HUES48 (cell line): ENCODE measurements around the gene STX16.
A peak's percentile ranks its signal among the peaks of the same experiment; 100 is the strongest.

Experiments used
- H3K27ac ChIP-seq: one replicate; pipeline ENCODE4 v1.7.0; 2013; ENCODE audit warnings: low read depth, low read length, inconsistent platforms
- H3K27me3 ChIP-seq: 2 replicates; pipeline ENCODE4 v1.6.1; 2013; ENCODE audit warnings: mild to moderate bottlenecking, low read length; ENCODE audit not compliant: control insufficient read depth, insufficient read depth
- H3K36me3 ChIP-seq: 2 replicates; pipeline ENCODE4 v1.6.1; 2013; ENCODE audit warnings: low read length; ENCODE audit not compliant: control insufficient read depth, insufficient read depth
- H3K4me1 ChIP-seq: 2 replicates; pipeline ENCODE4 v1.6.1; 2013; ENCODE audit warnings: mild to moderate bottlenecking, low read length; ENCODE audit not compliant: control insufficient read depth, insufficient read depth
- H3K4me3 ChIP-seq: 2 replicates; pipeline ENCODE4 v1.5.1; 2013; ENCODE audit warnings: mild to moderate bottlenecking, low read depth, low read length
- H3K9ac ChIP-seq: 2 replicates; pipeline ENCODE4 v1.6.1; 2013; ENCODE audit warnings: mild to moderate bottlenecking, low read depth, low read length, moderate library complexity
- H3K9me3 ChIP-seq: 2 replicates; pipeline ENCODE4 v1.6.1; 2013; ENCODE audit warnings: low read length; ENCODE audit not compliant: control insufficient read depth, insufficient read depth

STX16 gene

GRCh38 chr20:58619864-58620431 is 31.1 kb upstream of the STX16 start:
- Histone ChIP-seq H3K36me3 (no peaks in the 10 kb centered on the region), H3K27ac (peak overlapping the region; percentile 48), H3K9me3 (peaks cover 13% of the 10 kb centered on the region; the same call in 1 of the 2 replicates), H3K4me1 (peaks cover 9% of the 10 kb centered on the region), H3K4me3 (no peak overlapping the region), H3K9ac (peak overlapping the region; percentile 52), H3K27me3 (peaks cover 9% of the 10 kb centered on the region; the same call in 1 of the 2 replicates)

GRCh38 chr20:58621906-58622548 is 29.1 kb upstream of the STX16 start:
- H3K27me3 ChIP-seq: peaks cover 9% of the 10 kb centered on the region; the same call in 1 of the 2 replicates
- no peak overlapping the region for H3K4me3 ChIP-seq
- H3K9ac ChIP-seq: no peak overlapping the region
- H3K9me3 ChIP-seq: peaks cover 13% of the 10 kb centered on the region; the same call in 1 of the 2 replicates
- H3K4me1 ChIP-seq: peaks cover 9% of the 10 kb centered on the region
- H3K36me3 ChIP-seq: no peaks in the 10 kb centered on the region
- H3K27ac ChIP-seq: no peak overlapping the region

GRCh38 chr20:58622671-58623578 is 28.2 kb upstream of the STX16 start:
- no peak overlapping the region for H3K9ac ChIP-seq
- H3K4me3 ChIP-seq: no peak overlapping the region
- no peak overlapping the region for H3K27ac ChIP-seq
- H3K36me3 ChIP-seq: no peaks in the 10 kb centered on the region
- peaks cover 9% of the 10 kb centered on the region for H3K4me1 ChIP-seq
- peaks cover 13% of the 10 kb centered on the region; the same call in 1 of the 2 replicates for H3K9me3 ChIP-seq
- H3K27me3 ChIP-seq: peaks cover 5% of the 10 kb centered on the region; the same call in 1 of the 2 replicates

- H3K9me3 ChIP-seq: peaks cover 13% of the 10 kb centered on the region; the same call in 1 of the 2 replicates
- H3K4me3 ChIP-seq: no peak overlapping the region
- peak overlapping the region; percentile 48 for H3K27ac ChIP-seq
- no peaks in the 10 kb centered on the region for H3K27me3 ChIP-seq
- H3K36me3 ChIP-seq: no peaks in the 10 kb centered on the region
- no peak overlapping the region for H3K9ac ChIP-seq
- H3K4me1 ChIP-seq: peaks cover 9% of the 10 kb centered on the region
Measured at GRCh38 chr20:58623579-58624473, 27.3 kb upstream of the STX16 start.

- Histone ChIP-seq H3K9ac (no peak overlapping the region), H3K4me3 (no peak overlapping the region), H3K27ac (no peak overlapping the region), H3K9me3 (peaks cover 13% of the 10 kb centered on the region; the same call in 1 of the 2 replicates), H3K36me3 (no peaks in the 10 kb centered on the region), H3K27me3 (no peaks in the 10 kb centered on the region), H3K4me1 (peaks cover under 1% of the 10 kb centered on the region; the same call in 1 of the 2 replicates)
Measured at GRCh38 chr20:58624687-58625086, 26.4 kb upstream of the STX16 start.

- Histone ChIP-seq H3K27me3 (no peaks in the 10 kb centered on the region), H3K9ac (no peak overlapping the region), H3K4me1 (no peaks in the 10 kb centered on the region), H3K9me3 (peaks cover 13% of the 10 kb centered on the region; the same call in 1 of the 2 replicates), H3K4me3 (no peak overlapping the region), H3K36me3 (no peaks in the 10 kb centered on the region), H3K27ac (no peak overlapping the region)
Measured at GRCh38 chr20:58625585-58625984, 25.5 kb upstream of the STX16 start.

GRCh38 chr20:58626051-58626450 is 25.0 kb upstream of the STX16 start:
- Histone ChIP-seq H3K27ac (no peak overlapping the region), H3K36me3 (no peaks in the 10 kb centered on the region), H3K4me3 (no peak overlapping the region)

GRCh38 chr20:58627212-58628072 is 23.6 kb upstream of the STX16 start:
- Histone ChIP-seq H3K4me1 (no peaks in the 10 kb centered on the region), H3K9me3 (peaks cover 11% of the 10 kb centered on the region; the same call in 1 of the 2 replicates), H3K9ac (no peak overlapping the region), H3K27ac (no peak overlapping the region), H3K27me3 (no peaks in the 10 kb centered on the region), H3K4me3 (no peak overlapping the region), H3K36me3 (no peaks in the 10 kb centered on the region)

More at GRCh38 chr20:58626051-58626450, 25.0 kb upstream of the STX16 start:
- peaks cover 13% of the 10 kb centered on the region; the same call in 1 of the 2 replicates for H3K9me3 ChIP-seq
- no peaks in the 10 kb centered on the region for H3K27me3 ChIP-seq
- no peak overlapping the region for H3K9ac ChIP-seq
- no peaks in the 10 kb centered on the region for H3K4me1 ChIP-seq

- H3K36me3 ChIP-seq: no peaks in the 10 kb centered on the region
- H3K27ac ChIP-seq: no peak overlapping the region
- H3K9me3 ChIP-seq: no peaks in the 10 kb centered on the region
- H3K9ac ChIP-seq: no peak overlapping the region
- no peaks in the 10 kb centered on the region for H3K4me1 ChIP-seq
- H3K27me3 ChIP-seq: no peaks in the 10 kb centered on the region
- H3K4me3 ChIP-seq: no peak overlapping the region
Measured at GRCh38 chr20:58628491-58629214, 22.4 kb upstream of the STX16 start.
